DMS 273 treated with DMSO at 0.1 percent for 48 hours (cell line): ENCODE measurements around the gene PRPS1.
"Not testable (repeated sequence)": the region's sequence is repeated elsewhere in the genome, so short reads cannot be mapped to it uniquely, and the experiment has no call there.

ENCODE experiments used
- DNase-seq: peaks from one replicate; lab custom pipeline; 2025; lab: John Stamatoyannopoulos, UW

The PRPS1 gene

DNA sequence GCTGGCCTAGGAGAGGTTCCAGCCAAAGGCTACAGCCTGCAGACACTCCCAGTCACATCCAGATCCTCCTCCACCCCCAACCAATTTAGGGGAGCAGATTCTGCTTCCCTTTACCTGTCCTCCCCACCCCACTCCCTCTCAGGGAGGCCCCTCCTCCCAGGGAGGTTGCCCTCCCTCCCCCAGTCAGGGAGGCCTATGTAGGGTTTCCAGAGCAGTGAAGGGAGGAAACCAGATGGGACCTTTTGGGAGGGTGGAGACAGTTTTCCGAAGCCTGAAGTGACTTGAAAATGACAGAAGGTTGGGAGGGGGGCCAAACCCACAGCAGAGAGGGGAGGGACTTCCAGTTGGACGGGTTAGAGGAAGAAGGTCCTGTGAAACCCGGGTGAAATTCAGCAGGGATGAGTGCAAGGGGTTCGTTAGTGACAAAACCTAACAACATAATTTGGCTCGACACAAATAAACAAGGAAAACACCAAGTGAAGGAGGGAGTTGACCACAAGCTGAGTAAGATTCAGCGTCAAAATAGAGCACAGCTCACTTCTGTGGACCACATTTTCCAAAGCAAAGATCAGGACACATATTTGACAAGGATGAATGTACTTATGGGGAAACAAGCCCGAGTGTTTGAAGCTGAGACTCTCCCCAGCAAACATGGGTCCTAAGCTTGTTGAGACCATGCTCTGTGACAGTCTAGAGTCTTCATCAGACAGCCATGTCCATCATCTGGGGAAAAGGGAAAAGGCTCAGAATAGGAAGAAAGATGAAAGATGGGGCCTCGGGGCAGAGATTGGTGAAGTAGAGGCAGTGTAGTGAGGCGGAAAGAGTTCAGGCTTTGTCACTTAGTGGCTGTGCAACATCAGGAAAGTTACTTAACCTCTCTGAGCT lies 46.4 kb downstream of the PRPS1 start:
- peak; percentile 61 for DNase-seq

GRCh38 chrX:107675365-107675654 lies 47.0 kb downstream of the PRPS1 start:
- no peak for DNase-seq

- DNase-seq: no peak
Observed at GRCh38 chrX:107675823-107676555, 47.7 kb downstream of the PRPS1 start.

- DNase-seq: peak; percentile 70
Observed at GRCh38 chrX:107676559-107677378, 48.5 kb downstream of the PRPS1 start.

DNA sequence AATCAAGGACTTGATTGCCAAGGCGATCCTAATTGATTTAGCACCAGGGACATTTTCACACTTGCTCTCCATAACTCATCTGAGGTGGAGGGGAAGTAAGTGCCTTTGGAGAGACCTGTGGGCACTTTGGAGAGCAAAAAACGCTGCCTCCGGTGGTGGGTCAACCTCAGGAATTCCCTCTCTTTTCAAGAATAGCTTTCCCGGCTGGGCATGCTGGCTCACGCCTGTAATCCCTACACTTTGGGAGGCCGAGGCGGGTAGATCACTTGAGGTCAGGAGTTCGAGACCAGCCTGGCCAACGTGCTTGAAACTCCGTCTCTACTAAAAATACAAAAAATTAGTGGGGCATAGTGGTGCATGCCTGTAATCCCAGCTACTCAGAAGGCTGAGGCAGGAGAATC lies 49.2 kb downstream of the PRPS1 start:
- no peak for DNase-seq

GRCh38 chrX:107677909-107678308 lies 49.6 kb downstream of the PRPS1 start:
- no peak for DNase-seq

DNA sequence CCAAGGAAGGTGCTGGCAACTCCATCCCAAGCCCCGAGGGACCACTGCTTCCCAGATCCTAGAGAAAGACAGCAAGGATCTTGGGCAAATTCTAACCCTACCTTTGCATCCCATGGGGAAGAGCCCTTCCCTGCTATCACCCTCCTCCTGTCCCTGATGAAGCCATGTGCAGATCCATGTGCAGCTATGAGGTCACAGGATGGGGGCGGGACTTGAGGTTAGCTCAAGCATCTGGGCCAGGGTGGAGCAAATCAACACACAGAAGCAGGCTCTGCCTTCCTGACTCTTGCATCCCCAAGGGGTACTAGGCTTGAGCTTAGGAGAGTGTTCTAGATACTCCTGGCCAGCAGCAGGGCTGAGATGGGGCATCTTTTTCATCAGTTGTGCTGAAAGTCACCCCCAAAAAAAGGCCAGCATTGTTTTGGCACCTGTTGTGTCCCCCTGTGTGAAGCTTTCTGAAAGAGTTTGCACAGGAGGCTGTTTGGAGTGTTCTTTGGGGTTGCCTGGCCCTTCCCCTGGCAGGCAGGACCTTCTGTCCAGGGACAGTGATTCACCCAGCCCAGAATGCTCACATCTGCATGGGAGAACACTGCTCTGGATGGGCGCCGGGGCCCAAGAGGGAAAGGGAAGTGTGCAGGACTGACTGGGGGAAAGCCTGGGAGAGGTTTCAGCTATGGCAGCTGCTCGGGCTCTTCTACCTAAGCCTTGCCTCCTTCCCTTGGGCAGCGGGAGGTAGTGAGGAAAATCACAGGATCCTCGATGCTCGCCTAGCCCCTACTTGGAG lies 50.8 kb downstream of the PRPS1 start:
- no peak for DNase-seq

GRCh38 chrX:107682256-107682655 lies 53.9 kb downstream of the PRPS1 start:
- DNase-seq: no peak

- no peak for DNase-seq
Observed at GRCh38 chrX:107683124-107683895, 55.0 kb downstream of the PRPS1 start.

- no peak for DNase-seq
Observed at GRCh38 chrX:107683931-107684330, 55.6 kb downstream of the PRPS1 start.

- no peak for DNase-seq
Observed at GRCh38 chrX:107684956-107685385, 56.7 kb downstream of the PRPS1 start.

- DNase-seq: not testable (repeated sequence)
Observed at GRCh38 chrX:107685586-107685985, 57.3 kb downstream of the PRPS1 start.

DNA sequence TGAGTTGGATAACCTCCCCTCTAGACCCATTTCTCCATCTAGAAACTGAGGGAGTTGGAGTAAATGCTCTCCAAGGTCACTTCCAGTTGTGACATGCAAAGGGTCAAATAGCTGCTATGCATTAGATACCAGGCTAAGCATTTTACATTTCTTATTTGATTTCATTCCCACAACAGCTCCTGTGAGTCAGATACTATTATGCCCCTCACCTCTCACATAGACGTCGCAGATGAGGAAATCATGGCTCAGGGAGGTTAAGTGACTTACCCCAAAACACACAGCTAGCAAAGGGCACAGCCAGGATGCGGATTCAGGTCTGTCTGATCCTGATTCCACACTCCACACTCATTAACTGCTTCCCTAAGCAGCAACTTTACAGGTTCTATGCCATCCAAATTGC lies 57.7 kb downstream of the PRPS1 start:
- no peak for DNase-seq

DNA sequence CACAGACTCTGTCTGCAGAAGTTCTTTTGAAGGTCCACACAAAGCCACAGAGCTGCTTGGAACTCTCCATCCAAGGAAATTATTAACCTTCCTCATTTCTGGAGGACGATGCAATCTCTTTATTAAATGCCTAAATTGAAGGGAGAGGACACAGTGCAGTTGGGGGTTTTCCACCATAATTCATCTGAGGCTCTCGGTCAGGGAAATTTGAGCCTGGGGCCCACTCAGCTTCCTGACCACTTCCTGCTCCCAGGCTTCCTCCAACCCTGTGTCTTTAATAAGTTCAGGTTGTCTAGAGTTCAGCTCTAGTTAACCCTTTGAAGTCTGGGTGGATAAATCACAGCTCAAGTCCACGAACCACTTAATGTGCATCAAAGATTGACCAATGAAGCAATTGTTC lies 58.5 kb downstream of the PRPS1 start:
- no peak for DNase-seq

DNA sequence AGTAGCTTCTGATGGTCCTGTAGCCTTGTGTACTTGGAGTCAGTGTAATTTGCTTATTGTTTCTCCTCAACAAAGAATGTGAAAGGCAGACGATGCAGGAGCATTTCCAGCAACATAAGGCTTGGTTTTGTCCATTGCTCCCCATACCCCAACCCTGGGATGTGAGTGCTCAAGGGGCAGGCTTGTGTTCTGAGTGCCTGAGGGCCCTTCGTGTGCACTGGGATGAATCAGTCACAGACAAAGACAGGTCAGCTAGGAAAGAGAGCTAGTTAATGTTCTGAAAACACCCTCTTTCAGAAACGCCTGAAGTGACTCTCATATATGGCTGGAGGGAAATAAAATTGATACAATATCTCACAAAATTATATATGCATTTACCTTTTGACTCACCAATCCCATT lies 59.1 kb downstream of the PRPS1 start:
- no peak for DNase-seq

GRCh38 chrX:107691024-107691448 lies 62.7 kb downstream of the PRPS1 start:
- no peak for DNase-seq

DNA sequence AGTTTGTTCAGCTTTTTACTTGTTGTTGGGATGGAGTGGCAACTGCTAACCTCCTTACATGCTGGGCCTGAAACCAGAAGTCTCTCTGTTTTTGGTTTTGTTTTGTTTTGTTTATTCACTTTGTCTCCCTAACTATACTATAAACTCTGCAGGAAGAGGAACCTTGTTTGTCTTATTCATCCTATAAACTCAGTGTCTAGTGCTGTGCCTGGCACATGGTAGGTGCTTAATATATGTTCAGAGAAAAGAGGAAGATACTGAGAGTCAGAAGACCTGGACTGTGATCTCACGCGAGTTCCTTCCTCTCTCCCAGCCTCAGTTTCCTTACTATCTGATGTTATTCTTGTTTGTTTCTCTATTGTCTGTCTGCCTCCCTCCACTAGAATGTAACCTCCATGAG lies 71.3 kb downstream of the PRPS1 start:
- no peak for DNase-seq

- no peak for DNase-seq
Observed at GRCh38 chrX:107700317-107700774, 72.0 kb downstream of the PRPS1 start.
